PC-9 (cell line): ENCODE measurements around the gene SSC4D. TPM values are rescaled to one million over a fixed set of nuclear protein-coding genes. Genes with fewer than 3 reads are reported as not detected.

Experiments
- BruUV-seq: library from RNA; stranded (reverse); fragments of 400-500 nt; replicated peaks from 2 replicates; lab custom pipeline; 2021; lab: Mats Ljungman, UMichigan
- CTCF ChIA-PET: fragments of 300-600 bp; sonication (Branson Sonifier 250); formaldehyde crosslinking; loops from one replicate; lab custom pipeline; 2022; ENCODE audit warnings: antibody characterized with exemption; lab: Charles Lee
- POLR2A ChIA-PET: fragments of 300-600 bp; sonication (Branson Sonifier 250); formaldehyde crosslinking; loops from one replicate; lab custom pipeline; 2022; ENCODE audit warnings: antibody characterized with exemption; ENCODE audit not compliant: unreplicated experiment; lab: Charles Lee
- DNase-seq, 2 experiments: peaks; one replicate each; pipeline versions ENCODE4 v3.0.0 to v3.0.0-alpha.2; 2015 to 2022; ENCODE audit warnings: mixed read lengths in 1 of 2
- H2AFZ ChIP-seq: fragments of 200-600 bp; sonication (generic); 2 replicates; pipeline ENCODE4 v1.8.1; 2017; ENCODE audit warnings: antibody characterized with exemption
- H3F3A ChIP-seq: fragments of 200-600 bp; sonication (generic); 2 replicates; pipeline ENCODE4 v1.8.1; 2017; ENCODE audit warnings: antibody characterized with exemption, mild to moderate bottlenecking, low read depth; ENCODE audit not compliant: insufficient read depth
- H3K27ac ChIP-seq: fragments of 200-600 bp; sonication (generic); 2 replicates; pipeline ENCODE4 v1.6.1; 2016; ENCODE audit warnings: mixed run types
- H3K27me3 ChIP-seq: fragments of 200-600 bp; sonication (generic); 2 replicates; pipeline ENCODE4 v1.6.1; 2016; ENCODE audit warnings: low read depth, mixed run types; ENCODE audit not compliant: insufficient read depth
- H3K36me3 ChIP-seq: fragments of 200-600 bp; sonication (generic); 2 replicates; pipeline ENCODE4 v1.6.1; 2016; ENCODE audit warnings: low read depth, mixed run types
- H3K4me1 ChIP-seq: fragments of 200-600 bp; sonication (generic); replicated peaks from 2 replicates; pipeline ENCODE4 v1.6.1; 2016; ENCODE audit warnings: mixed run types; ENCODE audit not compliant: insufficient read depth
- H3K4me2 ChIP-seq: fragments of 200-600 bp; sonication (generic); 2 replicates; pipeline ENCODE4 v1.6.1; 2017; ENCODE audit warnings: mixed run types
- H3K4me3 ChIP-seq: fragments of 200-600 bp; sonication (generic); 2 replicates; pipeline ENCODE4 v1.6.1; 2016; ENCODE audit warnings: mixed run types
- H3K79me2 ChIP-seq: fragments of 200-600 bp; sonication (generic); 2 replicates; pipeline ENCODE4 v1.6.1; 2017; ENCODE audit warnings: low read depth, mixed run types
- H3K9me2 ChIP-seq: fragments of 200-600 bp; sonication (generic); 2 replicates; pipeline ENCODE4 v1.8.1; 2017; ENCODE audit warnings: mild to moderate bottlenecking; ENCODE audit not compliant: insufficient read depth
- H3K9me3 ChIP-seq: fragments of 200-600 bp; sonication (generic); 2 replicates; pipeline ENCODE4 v1.8.1; 2016; ENCODE audit warnings: low read depth; ENCODE audit not compliant: insufficient read depth
- H4K20me1 ChIP-seq: fragments of 200-600 bp; sonication (generic); 2 replicates; pipeline ENCODE4 v1.8.1; 2017; ENCODE audit not compliant: insufficient read depth
- EZH2 ChIP-seq: fragments of 200-600 bp; sonication (generic); IDR thresholded peaks from 2 replicates; pipeline ENCODE4 v1.8.0; 2017; ENCODE audit warnings: antibody characterized with exemption, low read depth
- intact Hi-C: fragments of 100-400 bp; cut with micrococcal nuclease; formaldehyde crosslinking; loops from one replicate; pipeline ENCODE4 v1.10.0; 2022; ENCODE audit not compliant: unreplicated experiment
- total RNA-seq: library from RNA; stranded (reverse); gene quantifications from 2 replicates; pipeline ENCODE4 v1.2.3, GENCODE V29; 2021
- TF ChIP-seq, protein P1 (sequence below): fragments of 200-600 bp; sonication (generic); conservative IDR thresholded peaks from 2 replicates; pipeline ENCODE4 v1.6.1; 2017; ENCODE audit warnings: mixed run types, antibody characterized with exemption, mild to moderate bottlenecking, moderate library complexity

SSC4D gene
- total RNA-seq, 1 experiment from 2014 or later: 3.5 TPM

DNA sequence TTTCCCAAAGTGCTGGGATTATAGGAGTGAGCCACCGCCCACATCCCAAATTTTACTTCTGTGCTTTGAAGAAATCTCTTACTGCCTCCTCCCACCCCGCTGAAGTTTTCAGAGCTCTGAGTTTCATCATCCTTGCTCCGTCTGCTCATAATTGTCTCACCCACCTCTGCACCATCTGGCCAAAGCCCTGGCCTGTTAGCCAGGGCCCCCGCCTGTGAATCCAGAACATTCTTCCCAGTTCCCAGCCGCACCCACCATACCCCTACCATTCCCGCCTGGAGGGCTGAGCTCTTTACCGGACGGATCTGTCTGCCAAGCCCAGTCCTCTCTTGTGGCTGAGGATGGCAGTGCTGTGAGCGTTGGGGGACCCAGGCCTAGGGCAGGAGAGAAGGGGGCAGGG, 14.5 kb downstream of the SSC4D start:
- no peaks in the 10 kb centered on the region for H4K20me1 ChIP-seq
- H3F3A ChIP-seq: 0 out of 2 replicates have a peak, but pooled peaks cover 5% of the 10 kb centered on the region
- H3K27me3 ChIP-seq: no peaks in the 10 kb centered on the region
- H3K4me2 ChIP-seq: no peak overlapping the region
- peaks cover 11% of the 10 kb centered on the region for H3K4me1 ChIP-seq
- no peak overlapping the region for H3K27ac ChIP-seq
- CTCF ChIA-PET: no interaction called here
- intact Hi-C loops: no loop called here
- no peak overlapping the region for H2AFZ ChIP-seq
- no peak overlapping the region for H3K4me3 ChIP-seq
- no TSS peak for BruUV-seq
- H3K9me3 ChIP-seq: no peaks in the 10 kb centered on the region
- DNase-seq: no peak
- no peaks in the 10 kb centered on the region for H3K9me2 ChIP-seq
- POLR2A ChIA-PET: no interaction called here
- H3K36me3 ChIP-seq: no peaks in the 10 kb centered on the region
- TF ChIP-seq, protein P1, sequence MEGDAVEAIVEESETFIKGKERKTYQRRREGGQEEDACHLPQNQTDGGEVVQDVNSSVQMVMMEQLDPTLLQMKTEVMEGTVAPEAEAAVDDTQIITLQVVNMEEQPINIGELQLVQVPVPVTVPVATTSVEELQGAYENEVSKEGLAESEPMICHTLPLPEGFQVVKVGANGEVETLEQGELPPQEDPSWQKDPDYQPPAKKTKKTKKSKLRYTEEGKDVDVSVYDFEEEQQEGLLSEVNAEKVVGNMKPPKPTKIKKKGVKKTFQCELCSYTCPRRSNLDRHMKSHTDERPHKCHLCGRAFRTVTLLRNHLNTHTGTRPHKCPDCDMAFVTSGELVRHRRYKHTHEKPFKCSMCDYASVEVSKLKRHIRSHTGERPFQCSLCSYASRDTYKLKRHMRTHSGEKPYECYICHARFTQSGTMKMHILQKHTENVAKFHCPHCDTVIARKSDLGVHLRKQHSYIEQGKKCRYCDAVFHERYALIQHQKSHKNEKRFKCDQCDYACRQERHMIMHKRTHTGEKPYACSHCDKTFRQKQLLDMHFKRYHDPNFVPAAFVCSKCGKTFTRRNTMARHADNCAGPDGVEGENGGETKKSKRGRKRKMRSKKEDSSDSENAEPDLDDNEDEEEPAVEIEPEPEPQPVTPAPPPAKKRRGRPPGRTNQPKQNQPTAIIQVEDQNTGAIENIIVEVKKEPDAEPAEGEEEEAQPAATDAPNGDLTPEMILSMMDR: no peak
- TF ChIP-seq EZH2: no peak
- H3K79me2 ChIP-seq: no peaks in the 10 kb centered on the region

DNA sequence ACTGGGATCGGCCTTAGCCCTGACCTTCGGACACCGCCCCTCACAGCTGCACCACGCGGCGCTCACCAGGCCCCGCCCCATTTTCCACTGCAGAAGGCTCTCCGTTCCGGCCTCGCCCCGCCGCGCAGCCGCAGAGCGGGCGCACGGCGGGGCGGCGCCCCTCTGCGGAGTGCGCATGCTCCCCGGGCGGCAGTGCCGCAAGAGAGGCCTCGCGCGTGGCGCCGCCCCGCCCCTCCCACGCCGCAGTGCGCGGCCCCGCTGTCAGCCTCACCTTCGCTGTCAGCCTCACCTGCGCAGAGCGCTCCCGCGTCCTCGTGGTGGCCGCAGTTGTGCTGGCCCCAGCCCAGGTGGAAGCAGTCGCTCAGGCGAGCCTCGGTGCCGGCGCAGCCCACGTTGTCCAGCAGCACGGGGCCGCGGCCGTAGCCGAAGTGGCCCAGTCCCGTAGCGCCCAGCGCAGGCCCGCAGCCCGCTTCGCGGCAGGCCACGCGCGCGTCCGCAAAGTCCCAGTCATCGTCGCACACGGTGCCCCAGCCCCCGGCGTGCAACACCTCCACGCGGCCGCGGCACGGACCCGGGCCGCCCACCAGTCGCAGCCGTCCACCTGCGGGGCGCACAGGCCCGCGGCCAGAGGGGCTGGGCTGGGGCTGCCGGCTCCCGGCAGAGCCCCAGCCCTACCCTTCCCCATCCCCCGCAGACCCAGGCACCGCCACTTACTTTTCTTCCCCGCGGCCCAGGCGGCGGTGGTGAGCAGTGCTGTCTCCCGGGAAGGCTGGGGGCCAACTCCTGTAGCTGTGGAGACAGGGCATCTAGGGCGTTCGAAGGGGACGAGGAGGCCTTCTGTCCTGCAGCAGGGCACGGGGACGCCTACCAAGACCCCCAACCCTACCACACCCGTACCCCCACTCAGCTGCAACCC, 16.1 kb downstream of the SSC4D start:
- Histone ChIP-seq H3K4me3 (peak overlapping the region; percentile 91), H3K4me1 (peaks cover 18% of the 10 kb centered on the region)
- intact Hi-C loops: loop anchor here (1.0 kb wide), 1 partner anchor 34 kb away; no protein-coding TSS in a partner anchor

DNA sequence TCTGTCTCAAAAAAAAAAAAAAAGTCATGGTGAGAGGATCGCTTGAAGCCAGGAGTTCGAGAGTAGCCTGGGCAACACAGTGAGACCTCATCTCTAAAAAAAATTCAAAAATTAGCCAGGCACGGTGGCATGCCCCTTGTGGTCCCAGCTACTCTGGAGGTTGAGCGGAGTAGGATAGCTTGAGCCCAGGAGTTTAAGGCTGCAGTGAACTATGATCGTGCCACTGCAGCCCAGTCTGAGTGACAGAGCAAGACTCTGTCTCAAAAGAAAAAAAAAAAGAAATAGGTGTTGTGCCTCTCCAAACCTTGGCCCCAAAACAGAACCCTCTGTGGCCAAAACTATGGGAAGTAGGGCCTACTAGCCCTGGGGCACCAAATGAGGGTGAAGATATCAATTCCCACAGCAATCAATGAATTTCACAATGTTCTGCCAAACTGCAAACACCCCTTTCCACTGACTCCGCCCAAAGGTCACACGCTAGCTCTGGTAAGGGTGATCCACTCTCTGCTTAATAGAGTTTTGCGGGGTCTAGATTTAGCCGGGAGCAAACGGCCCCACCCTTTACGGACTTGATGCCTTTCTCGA, 16.9 kb downstream of the SSC4D start:
- Histone ChIP-seq H3K4me1 (peaks cover 18% of the 10 kb centered on the region), H3K9me3 (no peaks in the 10 kb centered on the region), H4K20me1 (no peaks in the 10 kb centered on the region), H3K79me2 (no peaks in the 10 kb centered on the region), H3K27me3 (no peaks in the 10 kb centered on the region), H3K4me2 (peak overlapping the region; percentile 70), H3K36me3 (no peaks in the 10 kb centered on the region), H3K27ac (peak overlapping the region; percentile 37), H2AFZ (peak overlapping the region; percentile 80), H3F3A (0 out of 2 replicates have a peak, but pooled peaks cover 5% of the 10 kb centered on the region), H3K4me3 (peak overlapping the region; percentile 91; the same call in 1 of the 2 replicates), H3K9me2 (no peaks in the 10 kb centered on the region)
- no peak for DNase-seq
- TSS peak; percentile 95 for BruUV-seq
- ChIA-PET POLR2A (interaction anchor here (0.5 to 0.7 kb wide), 3 partner anchors 34 to 102 kb away, joined by 3 to 15 read pairs (median 4); partner anchors contain the start of gene YWHAG), CTCF (no interaction called here)
- TF ChIP-seq, protein P1: no peak
- TF ChIP-seq EZH2: no peak
- intact Hi-C loops: loop anchor here (1.0 kb wide), 1 partner anchor 33 kb away; no protein-coding TSS in a partner anchor

More for the DNA sequence above, 16.1 kb downstream of the SSC4D start:
- no TSS peak for BruUV-seq
- Histone ChIP-seq H2AFZ (peak overlapping the region; percentile 88), H3K4me2 (peak overlapping the region; percentile 70), H3K9me3 (no peaks in the 10 kb centered on the region), H3K9me2 (no peaks in the 10 kb centered on the region), H3K27me3 (no peaks in the 10 kb centered on the region), H3K36me3 (no peaks in the 10 kb centered on the region), H3K27ac (peak overlapping the region; percentile 37), H4K20me1 (no peaks in the 10 kb centered on the region), H3F3A (0 out of 2 replicates have a peak, but pooled peaks cover 5% of the 10 kb centered on the region), H3K79me2 (no peaks in the 10 kb centered on the region)
- ChIA-PET POLR2A (interaction anchor here (0.6 kb wide), 2 partner anchors 35 to 102 kb away, joined by 3 read pairs; partner anchors contain the start of gene YWHAG), CTCF (interaction anchor here (0.7 kb wide), 1 partner anchor 28 kb away, joined by 12 read pairs; no protein-coding TSS in a partner anchor)
- peak; percentile 82 to 96 for DNase-seq
- TF ChIP-seq, protein P1: no peak
- no peak for TF ChIP-seq EZH2
